Measurements from ENCODE around the gene DTNB. TPM values are rescaled to one million over a fixed set of nuclear protein-coding genes. Genes with fewer than 3 reads are reported as not detected.

Gene DTNB
- total and polyA plus RNA-seq, 2 experiments from 2014 or later, result 31.3 to 33.4 TPM

- H3K36me3 ChIP-seq, result no peaks in the 10 kb centered on the region
- H3K4me1 ChIP-seq (ENCODE audit: low read depth), result peaks cover 6% of the 10 kb centered on the region
- no peak overlapping the region for H3K4me3 ChIP-seq
- no peaks in the 10 kb centered on the region for H3K27me3 ChIP-seq
- H3K9me3 ChIP-seq (ENCODE audit: low read depth), result no peaks in the 10 kb centered on the region
- TF ChIP-seq, protein P1, sequence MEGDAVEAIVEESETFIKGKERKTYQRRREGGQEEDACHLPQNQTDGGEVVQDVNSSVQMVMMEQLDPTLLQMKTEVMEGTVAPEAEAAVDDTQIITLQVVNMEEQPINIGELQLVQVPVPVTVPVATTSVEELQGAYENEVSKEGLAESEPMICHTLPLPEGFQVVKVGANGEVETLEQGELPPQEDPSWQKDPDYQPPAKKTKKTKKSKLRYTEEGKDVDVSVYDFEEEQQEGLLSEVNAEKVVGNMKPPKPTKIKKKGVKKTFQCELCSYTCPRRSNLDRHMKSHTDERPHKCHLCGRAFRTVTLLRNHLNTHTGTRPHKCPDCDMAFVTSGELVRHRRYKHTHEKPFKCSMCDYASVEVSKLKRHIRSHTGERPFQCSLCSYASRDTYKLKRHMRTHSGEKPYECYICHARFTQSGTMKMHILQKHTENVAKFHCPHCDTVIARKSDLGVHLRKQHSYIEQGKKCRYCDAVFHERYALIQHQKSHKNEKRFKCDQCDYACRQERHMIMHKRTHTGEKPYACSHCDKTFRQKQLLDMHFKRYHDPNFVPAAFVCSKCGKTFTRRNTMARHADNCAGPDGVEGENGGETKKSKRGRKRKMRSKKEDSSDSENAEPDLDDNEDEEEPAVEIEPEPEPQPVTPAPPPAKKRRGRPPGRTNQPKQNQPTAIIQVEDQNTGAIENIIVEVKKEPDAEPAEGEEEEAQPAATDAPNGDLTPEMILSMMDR (IDR thresholded peaks at IDR 0.05; ENCODE audit: low read depth, low read length), result no peak
- no peak overlapping the region for H3K27ac ChIP-seq
- no peak for DNase-seq (ENCODE audit: low read depth in 1 of 2, low spot score in 1 of 2)
Measured at GRCh38 chr2:25589676-25590205, 83.6 kb downstream of the DTNB start.

DNA sequence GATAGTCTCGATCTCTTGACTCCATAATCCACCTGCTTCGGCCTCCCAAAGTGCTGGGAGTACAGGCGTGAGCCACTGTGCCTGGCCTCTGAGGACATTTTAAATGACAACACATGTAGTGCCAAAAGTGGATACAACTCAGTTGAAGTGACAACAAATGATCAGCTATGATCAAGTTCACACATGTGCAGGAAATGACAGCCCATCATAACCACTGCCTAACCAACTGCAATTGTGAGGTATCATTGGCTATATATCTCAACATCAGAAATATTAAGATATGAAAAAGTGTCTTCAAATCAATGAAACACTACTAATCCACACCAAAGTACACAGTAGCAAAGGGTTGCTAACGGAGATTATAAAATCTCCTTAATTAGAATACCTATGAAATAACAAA lies 84.8 kb downstream of the DTNB start:
- TF ChIP-seq, protein P1 (IDR thresholded peaks at IDR 0.05; ENCODE audit: low read depth, low read length), result no peak

DNA sequence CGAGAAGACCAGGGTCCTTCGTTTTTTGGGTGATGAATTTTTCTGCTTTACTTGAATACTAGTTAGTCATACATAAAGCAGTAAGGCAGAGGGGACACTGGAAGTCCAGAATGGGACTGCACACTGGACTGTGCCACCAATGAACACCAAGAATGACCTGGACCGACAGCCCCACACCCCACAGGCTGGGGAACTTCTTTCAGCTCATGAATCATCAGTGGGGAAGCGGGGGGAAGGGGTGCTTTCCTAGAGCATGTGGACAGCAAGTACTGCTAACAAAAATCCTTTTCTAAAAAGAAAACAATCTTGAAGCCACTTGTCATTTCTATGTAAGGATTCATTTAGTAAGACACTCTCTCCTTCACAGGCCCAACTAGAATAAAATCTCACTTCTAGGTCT lies 86.0 kb downstream of the DTNB start:
- Histone ChIP-seq H3K4me1 (ENCODE audit: low read depth) (no peaks in the 10 kb centered on the region), H3K4me3 (no peak overlapping the region), H3K27ac (no peak overlapping the region), H3K27me3 (no peaks in the 10 kb centered on the region), H3K36me3 (no peaks in the 10 kb centered on the region), H3K9me3 (ENCODE audit: low read depth) (no peaks in the 10 kb centered on the region)
- TF ChIP-seq, protein P1 (IDR thresholded peaks at IDR 0.05; ENCODE audit: low read depth, low read length), result no peak
- peak in 1 of 2 donors; percentile 40 for DNase-seq (ENCODE audit: low read depth in 1 of 2, low spot score in 1 of 2)

More for the DNA sequence above, 84.8 kb downstream of the DTNB start:
- H3K4me1 ChIP-seq (ENCODE audit: low read depth), result no peaks in the 10 kb centered on the region
- H3K27ac ChIP-seq, result no peak overlapping the region
- no peak overlapping the region for H3K4me3 ChIP-seq
- DNase-seq (ENCODE audit: low read depth in 1 of 2, low spot score in 1 of 2), result no peak
- no peaks in the 10 kb centered on the region for H3K36me3 ChIP-seq
- H3K27me3 ChIP-seq, result no peaks in the 10 kb centered on the region
- H3K9me3 ChIP-seq (ENCODE audit: low read depth), result no peaks in the 10 kb centered on the region

- no peak for DNase-seq (ENCODE audit: low read depth in 1 of 2, low spot score in 1 of 2)
- Histone ChIP-seq H3K4me1 (ENCODE audit: low read depth) (no peaks in the 10 kb centered on the region), H3K27me3 (no peaks in the 10 kb centered on the region), H3K9me3 (ENCODE audit: low read depth) (no peaks in the 10 kb centered on the region), H3K36me3 (no peaks in the 10 kb centered on the region), H3K4me3 (no peak overlapping the region), H3K27ac (no peak overlapping the region)
- TF ChIP-seq, protein P1 (IDR thresholded peaks at IDR 0.05; ENCODE audit: low read depth, low read length), result no peak
Measured at GRCh38 chr2:25586726-25587144, 86.6 kb downstream of the DTNB start.

- no peak overlapping the region for H3K27ac ChIP-seq
- TF ChIP-seq, protein P1 (IDR thresholded peaks at IDR 0.05; ENCODE audit: low read depth, low read length), result no peak
- DNase-seq (ENCODE audit: low read depth in 1 of 2, low spot score in 1 of 2), result no peak
Measured at GRCh38 chr2:25585189-25585588, 88.2 kb downstream of the DTNB start.

More at GRCh38 chr2:25585189-25585588, 88.2 kb downstream of the DTNB start:
- no peaks in the 10 kb centered on the region for H3K9me3 ChIP-seq (ENCODE audit: low read depth)
- no peaks in the 10 kb centered on the region for H3K4me1 ChIP-seq (ENCODE audit: low read depth)
- H3K27me3 ChIP-seq, result no peaks in the 10 kb centered on the region
- H3K36me3 ChIP-seq, result no peaks in the 10 kb centered on the region
- no peak overlapping the region for H3K4me3 ChIP-seq
